K562 (cell line): ENCODE results near the gene MYBPHL. TPM values are rescaled to one million over a fixed set of nuclear protein-coding genes. Genes with fewer than 3 reads are reported as not detected.
A peak's percentile ranks its signal among the peaks of the same experiment; 100 is the strongest.

Source experiments
- ATAC-seq: fragments of 200-7000 bp; cut with Tn5 transposase; 3 replicates; pipeline ENCODE4 v1.9.1; 2020; ENCODE audit warnings: moderate library complexity
- BruUV-seq: library from RNA; stranded (reverse); fragments of 400-500 nt; replicated peaks from 2 replicates; lab custom pipeline; 2021; lab: Mats Ljungman, UMichigan
- CTCF ChIA-PET: fragments of 300-600 bp; formaldehyde crosslinking; extraction: SDS; loops from one replicate; lab custom pipeline; 2021; ENCODE audit warnings: low intra/inter-chr PET ratio; lab: Yijun Ruan, JAX
- POLR2A ChIA-PET: fragments of 300-600, 350-650 bp; sonication (Branson Sonifier 250); formaldehyde crosslinking; extraction: SDS; loops from one replicate; lab custom pipeline; 2021; ENCODE audit warnings: antibody characterized with exemption, inconsistent platforms; lab: Yijun Ruan, JAX
- DNase-seq, 4 experiments: peaks; one replicate each; pipeline versions ENCODE4 v3.0.0 to v3.0.0-alpha.2; 2011 to 2018; ENCODE audit warnings: low spot score in 3 of 4, mixed read lengths in 3 of 4; ENCODE audit errors: extremely low read depth in 1 of 4
- FAIRE-seq: peaks from 2 replicates; lab custom pipeline; 2011; peaks lifted over from hg19 to GRCh38; lab: Jason Lieb, UNC
- H2AFZ ChIP-seq: 2 replicates; pipeline ENCODE4 v1.6.0; 2011; ENCODE audit warnings: low read depth, low read length, control low read depth, inconsistent platforms
- H3K27ac ChIP-seq: fragments of 200-600 bp; 3 replicates; pipeline ENCODE4 v1.8.0; 2011; ENCODE audit warnings: low read depth, mild to moderate bottlenecking, control low read depth, inconsistent platforms, low read length, moderate library complexity, mixed read lengths; ENCODE audit errors: extremely low read depth
- H3K27me3 ChIP-seq, 2 experiments: fragments of 300-600 bp in 1 of 2; 2 replicates in 1 of 2; 3 replicates in 1 of 2; pipeline versions ENCODE4 v1.6.0 to v1.8.0; 2011; ENCODE audit warnings: inconsistent platforms in 2 of 2, low read length in 2 of 2, mild to moderate bottlenecking in 1 of 2, mixed read lengths in 1 of 2, moderate library complexity in 1 of 2; ENCODE audit not compliant: control insufficient read depth in 2 of 2, insufficient read depth in 2 of 2
- H3K36me3 ChIP-seq: fragments of 300-600 bp; 3 replicates; pipeline ENCODE4 v1.8.0; 2011; ENCODE audit warnings: mild to moderate bottlenecking, low read length, inconsistent platforms; ENCODE audit not compliant: control insufficient read depth, insufficient read depth
- H3K4me1 ChIP-seq, 2 experiments: fragments of 200-600 bp in 1 of 2; replicated peaks in 1 of 2; 2 replicates in 1 of 2; 3 replicates in 1 of 2; pipeline versions ENCODE4 v1.5.1 to v1.8.0; 2011; ENCODE audit warnings: inconsistent platforms in 2 of 2, low read length in 2 of 2, mild to moderate bottlenecking in 1 of 2, mixed read lengths in 1 of 2, moderate library complexity in 1 of 2; ENCODE audit not compliant: control insufficient read depth in 2 of 2, insufficient read depth in 2 of 2
- H3K4me2 ChIP-seq: 2 replicates; pipeline ENCODE4 v1.6.1; 2011; ENCODE audit warnings: low read length, control low read depth, inconsistent platforms, mixed read lengths; ENCODE audit not compliant: insufficient read depth
- H3K4me3 ChIP-seq: fragments of 200-600 bp; sonication (generic), shearing (Covaris generic); 2 replicates; pipeline ENCODE4 v1.5.1; 2016; ENCODE audit warnings: control low read depth, inconsistent platforms
- H3K79me2 ChIP-seq: fragments of 200-600 bp; 3 replicates; pipeline ENCODE4 v1.8.0; 2011; ENCODE audit warnings: low read length, inconsistent platforms; ENCODE audit not compliant: control insufficient read depth, insufficient read depth
- H3K9ac ChIP-seq, 2 experiments: 2 replicates each; pipeline versions ENCODE4 v1.6.0 to v1.6.1; 2011; ENCODE audit warnings: low read depth in 2 of 2, low read length in 2 of 2, control low read depth in 1 of 2, inconsistent platforms in 1 of 2, mild to moderate bottlenecking in 1 of 2, mixed read lengths in 1 of 2; ENCODE audit not compliant: insufficient read depth in 1 of 2
- H3K9me1 ChIP-seq: one replicate; pipeline ENCODE4 v1.6.0; 2011; ENCODE audit warnings: inconsistent platforms, mild to moderate bottlenecking, low read length, moderate library complexity; ENCODE audit not compliant: control insufficient read depth, insufficient read depth
- H3K9me3 ChIP-seq: replicated peaks from 2 replicates; pipeline ENCODE4 v1.5.1; 2011; ENCODE audit warnings: low read depth, low read length, inconsistent platforms; ENCODE audit not compliant: control insufficient read depth, insufficient read depth
- H4K20me1 ChIP-seq: replicated peaks from 2 replicates; pipeline ENCODE4 v1.6.1; 2011; ENCODE audit warnings: low read length, inconsistent platforms, mixed read lengths; ENCODE audit not compliant: control insufficient read depth, insufficient read depth
- BHLHE40 ChIP-seq: IDR thresholded peaks from 2 replicates; pipeline ENCODE4 v1.6.1; 2011; ENCODE audit warnings: low read length, improper control_type of control experiment
- CREBBP ChIP-seq: IDR thresholded peaks from one replicate; pipeline ENCODE4 v1.6.1; 2012; ENCODE audit warnings: low read depth, mild to moderate bottlenecking, control low read depth, inconsistent platforms, low read length
- DMBX1 ChIP-seq: fragments of 250-450 bp; sonication (Bioruptor Pico); IDR thresholded peaks from 2 replicates; pipeline ENCODE4 v1.8.0; 2022; ENCODE audit warnings: inconsistent platforms, mild to moderate bottlenecking, moderate library complexity, borderline replicate concordance
- EGR1 ChIP-seq: fragments of 450-650 bp; conservative IDR thresholded peaks from 2 replicates; pipeline ENCODE4 v1.6.1; 2017; ENCODE audit warnings: mild to moderate bottlenecking
- FOXK2 ChIP-seq, 2 experiments: fragments of 450-650 bp; IDR thresholded peaks in 1 of 2; conservative IDR thresholded peaks in 1 of 2; 2 replicates each; pipeline ENCODE4 v1.6.1; 2016; ENCODE audit warnings: low read depth in 2 of 2, mild to moderate bottlenecking in 1 of 2
- GATAD2B ChIP-seq: fragments of 450-650 bp; IDR thresholded peaks from 2 replicates; pipeline ENCODE4 v1.6.1; 2017; ENCODE audit warnings: mild to moderate bottlenecking, borderline replicate concordance
- HES1 ChIP-seq: fragments of 450-650 bp; IDR thresholded peaks from 2 replicates; pipeline ENCODE4 v1.6.1; 2016; ENCODE audit warnings: low read depth, mild to moderate bottlenecking, moderate library complexity
- HMGXB4 ChIP-seq: sonication (generic); formaldehyde crosslinking; IDR thresholded peaks from 2 replicates; pipeline ENCODE4 v1.8.1; 2023; ENCODE audit warnings: mild to moderate bottlenecking, missing genetic modification reagents
- NCOR1 ChIP-seq: fragments of 450-650 bp; IDR thresholded peaks from 2 replicates; pipeline ENCODE4 v1.6.1; 2016; ENCODE audit warnings: mild to moderate bottlenecking, moderate library complexity
- NR2C2 ChIP-seq, 2 experiments: fragments of 200-800 bp in 1 of 2; sonication (Bioruptor generic) in 1 of 2; sonication (generic) in 1 of 2; formaldehyde crosslinking in 1 of 2; IDR thresholded peaks; 2 replicates each; pipeline versions ENCODE4 v1.6.1 to v1.8.0; 2016 to 2022; ENCODE audit warnings: mild to moderate bottlenecking in 1 of 2, missing compliant biosample characterization in 1 of 2, missing genetic modification characterization in 1 of 2, missing genetic modification reagents in 1 of 2
- SOX6 ChIP-seq: fragments of 450-650 bp; IDR thresholded peaks from 2 replicates; pipeline ENCODE4 v1.6.1; 2014; ENCODE audit warnings: mild to moderate bottlenecking
- TEAD4 ChIP-seq, 2 experiments: sonication (generic) in 1 of 2; formaldehyde crosslinking in 1 of 2; IDR thresholded peaks; 2 replicates each; pipeline versions ENCODE4 v1.6.1 to v1.8.0; 2012 to 2022; ENCODE audit warnings: borderline replicate concordance in 1 of 2, inconsistent platforms in 1 of 2, low read length in 1 of 2, mild to moderate bottlenecking in 1 of 2, missing genetic modification reagents in 1 of 2
- ZNF212 ChIP-seq: fragments of 450-650 bp; formaldehyde crosslinking; IDR thresholded peaks from 2 replicates; pipeline ENCODE4 v1.4.0; 2020; ENCODE audit warnings: mild to moderate bottlenecking
- ZNF217 ChIP-seq: sonication (generic); formaldehyde crosslinking; IDR thresholded peaks from 2 replicates; pipeline ENCODE4 v1.8.0; 2022; ENCODE audit warnings: mild to moderate bottlenecking, missing genetic modification reagents
- ZNF436 ChIP-seq: fragments of 250-450, 450-650 bp; sonication (Bioruptor Pico); formaldehyde crosslinking; IDR thresholded peaks from 2 replicates; pipeline ENCODE4 v1.7.0; 2020; ENCODE audit warnings: mild to moderate bottlenecking
- ZNF766 ChIP-seq: fragments of 200-800 bp; sonication (Bioruptor generic); conservative IDR thresholded peaks from 2 replicates; pipeline ENCODE4 v1.6.1; 2016; ENCODE audit warnings: missing genetic modification characterization, missing compliant biosample characterization
- WGBS: fragments of 100-300 bp; shearing (Covaris generic); methylation state at CpG from one replicate; pipeline ENCODE4 v1.1.6; 2016; ENCODE audit warnings: low coverage, mixed read lengths; ENCODE audit not compliant: insufficient coverage; ENCODE audit errors: missing lambda C conversion rate; 5-methylcytosine and 5-hydroxymethylcytosine counted together
- in situ Hi-C: fragments of 300-500 bp; cut with MboI; formaldehyde crosslinking; loops from 4 replicates; pipeline ENCODE4 v1.15.0; 2018; ENCODE audit warnings: inconsistent platforms, mixed read lengths
- intact Hi-C: fragments of 100-400 bp; cut with micrococcal nuclease; formaldehyde crosslinking; loops from 2 replicates; pipeline ENCODE4 v1.14.2; 2022
- polyA plus RNA-seq, 8 experiments: library from polyadenylated mRNA; depleted of rRNA in 4 of 8; stranded (reverse) in 5 of 8; unstranded in 3 of 8; fragments of >200 nt; fragmentation: Nextera tagmentation in 2 of 8; fragmentation: Illumina TruSeq in 1 of 8; extraction: Ambion mirVana in 2 of 8; extraction: Trizol in 1 of 8; gene quantifications; 2 replicates each; pipeline versions ENCODE4 v1.2.1 to v1.2.3, GENCODE V29; 2011 to 2014; ENCODE audit warnings: inconsistent platforms in 1 of 8, missing spikeins in 1 of 8
- total RNA-seq, 7 experiments: library from RNA; depleted of rRNA in 6 of 7; stranded (reverse); fragments of >200 nt in 6 of 7; fragmentation: Illumina TruSeq in 2 of 7; extraction: Trizol in 2 of 7; gene quantifications; 2 replicates each; pipeline versions ENCODE4 v1.2.1 to v1.2.3, GENCODE V29; 2011 to 2021; ENCODE audit warnings: low replicate concordance in 1 of 7
- TF ChIP-seq, protein P1 (sequence below): fragments of 200-800 bp; sonication (Bioruptor generic); IDR thresholded peaks from 2 replicates; pipeline ENCODE4 v1.6.1; 2017; ENCODE audit warnings: missing genetic modification characterization, missing compliant biosample characterization

The MYBPHL gene
- total and polyA plus RNA-seq, 9 of the 15 experiments (the other 6 are each of a cell fraction or from before 2014, with no cell fraction given): 0.20 to 1.9 (median 0.33) TPM

GRCh38 chr1:109279615-109280278 is 27.1 kb downstream of the MYBPHL start:
- Histone ChIP-seq H3K4me3 (no peak overlapping the region), H4K20me1 (peaks cover 4% of the 10 kb centered on the region; the same call in 1 of the 2 replicates), H3K27ac (no peak overlapping the region; the same call in 2 of the 3 replicates), H3K79me2 (peaks cover 28% of the 10 kb centered on the region), H3K36me3 (peaks cover 37% of the 10 kb centered on the region; the same call in 2 of the 3 replicates), H3K4me2 (no peak overlapping the region), H3K9ac (peak overlapping the region in 1 of 2 experiments; percentile 56; a peak in 1 of 4 replicates), H3K4me1 (peaks cover 55 to 64% of the 10 kb centered on the region in 2 experiments), H3K9me3 (no peaks in the 10 kb centered on the region), H2AFZ (no peak overlapping the region), H3K9me1 (no peaks in the 10 kb centered on the region), H3K27me3 (no peaks in the 10 kb centered on the region)
- WGBS: 37% methylated on average over 5 of the region's 5 CpGs
- intact Hi-C loops (loop anchor here (5.0 kb wide), 1 partner anchor 213 kb away; the partner anchor contains the start of gene CYB561D1), in situ Hi-C loops (no loop called here)
- no peak for FAIRE-seq
- no peak for ATAC-seq
- no TSS peak for BruUV-seq
- ChIA-PET CTCF (interaction anchor here (3.9 kb wide), 1 partner anchor 119 kb away, joined by 51 read pairs; the partner anchor contains the start of gene SORT1), POLR2A (interaction anchor here (0.6 to 1.7 kb wide), 6 partner anchors 15 to 118 kb away, joined by 3 to 8 read pairs (median 3); partner anchors contain the start of genes SARS1 and SORT1)
- DNase-seq: peak in 2 of 4 experiments; percentile 46 to 55
- TF ChIP-seq NR2C2 (CRISPR knock-in tag; IDR thresholded peaks at IDR 0.05): no peak
- TF ChIP-seq NR2C2 (tag; IDR thresholded peaks at IDR 0.05): peak; percentile 40; the same call in 1 of the 2 replicates
- TF ChIP-seq ZNF766 (CRISPR knock-in tag): 0 out of 2 replicates have a peak, but pooled peaks have one; percentile 35
- peak; percentile 45; the same call in 1 of the 2 replicates for TF ChIP-seq EGR1
- peak; percentile 70 for TF ChIP-seq BHLHE40
- TF ChIP-seq NCOR1: no peak
- TF ChIP-seq DMBX1 (CRISPR knock-in tag): peak; percentile 58; the same call in 1 of the 2 replicates
- no peak for TF ChIP-seq ZNF436 (CRISPR knock-in tag)
- TF ChIP-seq SOX6: peak; percentile 74
- TF ChIP-seq, protein P1, sequence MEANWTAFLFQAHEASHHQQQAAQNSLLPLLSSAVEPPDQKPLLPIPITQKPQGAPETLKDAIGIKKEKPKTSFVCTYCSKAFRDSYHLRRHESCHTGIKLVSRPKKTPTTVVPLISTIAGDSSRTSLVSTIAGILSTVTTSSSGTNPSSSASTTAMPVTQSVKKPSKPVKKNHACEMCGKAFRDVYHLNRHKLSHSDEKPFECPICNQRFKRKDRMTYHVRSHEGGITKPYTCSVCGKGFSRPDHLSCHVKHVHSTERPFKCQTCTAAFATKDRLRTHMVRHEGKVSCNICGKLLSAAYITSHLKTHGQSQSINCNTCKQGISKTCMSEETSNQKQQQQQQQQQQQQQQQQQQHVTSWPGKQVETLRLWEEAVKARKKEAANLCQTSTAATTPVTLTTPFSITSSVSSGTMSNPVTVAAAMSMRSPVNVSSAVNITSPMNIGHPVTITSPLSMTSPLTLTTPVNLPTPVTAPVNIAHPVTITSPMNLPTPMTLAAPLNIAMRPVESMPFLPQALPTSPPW (CRISPR knock-in tag): 0 out of 2 replicates have a peak, but pooled peaks have one; percentile 16
- TF ChIP-seq CREBBP: no peak
- TF ChIP-seq HMGXB4 (CRISPR knock-in tag): no peak
- TF ChIP-seq ZNF217 (CRISPR knock-in tag): no peak
- TF ChIP-seq TEAD4 (IDR thresholded peaks at IDR 0.05; ENCODE audit: low read length): peak; percentile 45; the same call in 1 of the 2 replicates
- TF ChIP-seq TEAD4 (CRISPR knock-in tag; IDR thresholded peaks at IDR 0.05; ENCODE audit: borderline replicate concordance): no peak
- no peak for TF ChIP-seq GATAD2B
- no peak for TF ChIP-seq HES1
- no peak for TF ChIP-seq ZNF212
- no peak for TF ChIP-seq FOXK2 (conservative IDR thresholded peaks at IDR 0.05 in 1 of 2, IDR thresholded peaks at IDR 0.05 in 1 of 2; ENCODE audit: low read depth in 2 of 2)
